NOMO-1 (cell line): ENCODE results near the gene OPN1MW3.
A peak's percentile ranks its signal among the peaks of the same experiment; 100 is the strongest.
"Not testable (repeated sequence)": the region's sequence is repeated elsewhere in the genome, so short reads cannot be mapped to it uniquely, and the experiment has no call there.

ENCODE experiments used
- DNase-seq, 2 experiments: peaks; one replicate each; lab custom pipeline; 2025; ENCODE audit not compliant: unreplicated experiment in 2 of 2; lab: John Stamatoyannopoulos, UW

Gene OPN1MW3

GRCh38 chrX:154257282-154257681 is at the start of gene OPN1MW3:
Gene OPN1MW3 (plus strand): TSS chrX:154257582. CDS start chrX:154257620, 38 bp downstream.
- DNase-seq, result not testable (repeated sequence)

GRCh38 chrX:154209670-154210418 is 47.5 kb upstream of the OPN1MW3 start:
- not testable (repeated sequence) for DNase-seq

GRCh38 chrX:154211057-154211456 is 46.3 kb upstream of the OPN1MW3 start:
- DNase-seq, result not testable (repeated sequence)

GRCh38 chrX:154211499-154211898 is 45.9 kb upstream of the OPN1MW3 start:
- DNase-seq, result not testable (repeated sequence)

GRCh38 chrX:154219456-154219855 is 37.9 kb upstream of the OPN1MW3 start, which contains the start of gene OPN1MW2:
Gene OPN1MW2 (plus strand): TSS chrX:154219756. CDS start chrX:154219816, 60 bp downstream.
- not testable (repeated sequence) for DNase-seq

- not testable (repeated sequence) for DNase-seq
Observed at GRCh38 chrX:154225292-154225691, 32.1 kb upstream of the OPN1MW3 start.

- not testable (repeated sequence) for DNase-seq
Observed at GRCh38 chrX:154226706-154227105, 30.7 kb upstream of the OPN1MW3 start.

- DNase-seq, result not testable (repeated sequence)
Observed at GRCh38 chrX:154231443-154231842, 25.9 kb upstream of the OPN1MW3 start.

- not testable (repeated sequence) for DNase-seq
Observed at GRCh38 chrX:154233620-154234019, 23.8 kb upstream of the OPN1MW3 start.

GRCh38 chrX:154238939-154239559 is 18.3 kb upstream of the OPN1MW3 start:
- not testable (repeated sequence) for DNase-seq

GRCh38 chrX:154239982-154240503 is 17.3 kb upstream of the OPN1MW3 start:
- not testable (repeated sequence) for DNase-seq

GRCh38 chrX:154247377-154248045 is 9.9 kb upstream of the OPN1MW3 start:
- DNase-seq, result not testable (repeated sequence)

- not testable (repeated sequence) for DNase-seq
Observed at GRCh38 chrX:154248076-154248475, 9.3 kb upstream of the OPN1MW3 start.

GRCh38 chrX:154258711-154259110 is 1.3 kb downstream of the OPN1MW3 start:
- DNase-seq, result not testable (repeated sequence)

GRCh38 chrX:154263072-154263471 is 5.7 kb downstream of the OPN1MW3 start:
- not testable (repeated sequence) for DNase-seq

GRCh38 chrX:154269245-154269644 is 11.9 kb downstream of the OPN1MW3 start:
- DNase-seq, result not testable (repeated sequence)

- DNase-seq, result not testable (repeated sequence)
Observed at GRCh38 chrX:154284489-154285338, 27.3 kb downstream of the OPN1MW3 start.

- not testable (repeated sequence) for DNase-seq
Observed at GRCh38 chrX:154286406-154286805, 29.0 kb downstream of the OPN1MW3 start.

GRCh38 chrX:154294791-154295574 is 37.6 kb downstream of the OPN1MW3 start, which contains the start of gene TEX28:
Gene TEX28 (minus strand): TSS chrX:154295124. CDS start chrX:154292117, 3,007 bp downstream.
- peak; percentile 52 to 53 for DNase-seq
